Effector memory CD8-positive, alpha-beta T cell (primary cell): Measurements from ENCODE around the gene CSTB.

Experiments
- ATAC-seq: fragments of 150-1000 bp; cut with Tn5 transposase; replicated peaks from 2 replicates; pipeline ENCODE4 v1.10.0; 2021; ENCODE audit warnings: mild to moderate bottlenecking, moderate library complexity
- DNase-seq, 3 experiments: peaks; one replicate each; pipeline ENCODE4 v3.0.0; 2021
- H3K27ac Mint-ChIP-seq, 2 donors: one replicate each; pipeline ENCODE4 v1.8.0; 2022; ENCODE audit warnings: mild to moderate bottlenecking in 2 of 2, mixed read lengths in 2 of 2, moderate library complexity in 2 of 2
- H3K27me3 Mint-ChIP-seq, 2 donors: one replicate each; pipeline ENCODE4 v1.8.0; 2022; ENCODE audit warnings: mixed read lengths in 2 of 2
- H3K36me3 Mint-ChIP-seq: one replicate; pipeline ENCODE4 v1.8.0; 2022; ENCODE audit warnings: mild to moderate bottlenecking, moderate library complexity, mixed read lengths; ENCODE audit not compliant: insufficient read depth
- H3K4me1 Mint-ChIP-seq, 2 donors: one replicate each; pipeline ENCODE4 v1.8.0; 2022; ENCODE audit warnings: low read depth in 2 of 2, mixed read lengths in 2 of 2
- H3K4me3 Mint-ChIP-seq, 2 donors: one replicate each; pipeline ENCODE4 v1.8.0; 2022; ENCODE audit warnings: mild to moderate bottlenecking in 2 of 2, mixed read lengths in 2 of 2, moderate library complexity in 2 of 2
- H3K9me3 Mint-ChIP-seq, 2 donors: one replicate each; pipeline ENCODE4 v1.8.0; 2022; ENCODE audit warnings: mixed read lengths in 2 of 2

Gene CSTB

GRCh38 chr21:43764576-43765495 lies 11.3 kb downstream of the CSTB start:
- no peaks in the 10 kb centered on the region for H3K27me3 Mint-ChIP-seq
- H3K27ac Mint-ChIP-seq = peak overlapping the region; percentile 28 to 57
- no peak for DNase-seq
- ATAC-seq = no peak
- peaks cover 1% of the 10 kb centered on the region for H3K36me3 Mint-ChIP-seq
- H3K4me3 Mint-ChIP-seq = no peak overlapping the region
- no peaks in the 10 kb centered on the region for H3K9me3 Mint-ChIP-seq
- H3K4me1 Mint-ChIP-seq = no peaks in the 10 kb centered on the region

GRCh38 chr21:43763901-43764523 lies 12.1 kb downstream of the CSTB start:
- Mint-ChIP-seq H3K27ac (peak overlapping the region in 1 of 2 donors; percentile 57), H3K4me1 (no peaks in the 10 kb centered on the region), H3K4me3 (no peak overlapping the region), H3K27me3 (no peaks in the 10 kb centered on the region), H3K36me3 (peaks cover 3% of the 10 kb centered on the region), H3K9me3 (no peaks in the 10 kb centered on the region)
- ATAC-seq (no peak), DNase-seq (no peak)

DNA sequence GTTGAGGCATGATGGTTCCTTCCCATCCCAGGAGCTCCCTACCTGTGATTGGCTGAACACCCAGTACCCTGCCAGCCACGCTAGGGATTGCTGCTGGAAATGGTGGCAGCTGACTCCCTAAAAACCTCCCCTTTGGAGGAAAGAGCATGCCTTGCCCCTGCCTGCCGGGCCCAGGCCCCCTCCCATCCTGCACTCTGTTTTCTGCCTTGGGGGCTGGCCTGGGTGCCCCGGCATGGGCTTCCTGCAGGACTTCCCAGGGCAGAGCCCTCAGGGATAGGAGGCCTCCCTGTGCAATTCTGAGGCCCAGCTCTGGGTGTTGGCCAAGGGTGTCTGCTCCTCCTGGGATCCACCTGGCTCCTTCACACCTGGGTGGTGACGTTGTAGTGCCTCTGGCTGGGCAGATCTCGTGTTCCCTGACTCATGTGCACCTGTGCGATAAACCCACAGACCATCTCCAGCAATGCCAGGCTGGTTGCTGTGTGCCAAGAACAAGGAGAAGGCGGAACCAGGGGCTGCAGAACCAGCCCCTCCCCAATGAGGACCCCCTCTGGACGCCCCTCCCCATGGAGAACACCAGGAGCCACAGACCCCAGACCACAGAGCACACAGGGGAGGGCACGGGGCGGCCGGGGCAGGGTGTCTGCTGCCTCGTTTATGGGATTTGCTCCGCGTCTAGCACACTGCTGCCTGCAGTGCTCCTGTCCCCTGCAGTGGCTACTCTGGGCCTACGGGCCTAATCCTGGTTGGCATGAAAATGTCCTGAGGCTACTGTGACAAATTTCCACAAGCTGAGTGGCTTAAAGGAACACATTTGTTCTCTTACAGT lies 13.6 kb downstream of the CSTB start:
- no peak for ATAC-seq
- H3K9me3 Mint-ChIP-seq = no peaks in the 10 kb centered on the region
- no peak overlapping the region for H3K4me3 Mint-ChIP-seq
- no peak for DNase-seq
- no peaks in the 10 kb centered on the region for H3K27me3 Mint-ChIP-seq
- no peak overlapping the region for H3K27ac Mint-ChIP-seq
- no peaks in the 10 kb centered on the region for H3K4me1 Mint-ChIP-seq
- peaks cover 6% of the 10 kb centered on the region for H3K36me3 Mint-ChIP-seq

- H3K4me1 Mint-ChIP-seq = no peaks in the 10 kb centered on the region
- no peak overlapping the region for H3K27ac Mint-ChIP-seq
- peaks cover 12% of the 10 kb centered on the region for H3K36me3 Mint-ChIP-seq
- ATAC-seq = no peak
- H3K4me3 Mint-ChIP-seq = no peak overlapping the region
- no peaks in the 10 kb centered on the region for H3K27me3 Mint-ChIP-seq
- DNase-seq = no peak
- no peaks in the 10 kb centered on the region for H3K9me3 Mint-ChIP-seq
Measured at GRCh38 chr21:43761886-43762285, 14.2 kb downstream of the CSTB start.

- no peak overlapping the region for H3K27ac Mint-ChIP-seq
- H3K4me1 Mint-ChIP-seq = no peaks in the 10 kb centered on the region
- DNase-seq (no peak), ATAC-seq (no peak)
- peaks cover 18% of the 10 kb centered on the region for H3K36me3 Mint-ChIP-seq
- H3K4me3 Mint-ChIP-seq = no peak overlapping the region
- H3K27me3 Mint-ChIP-seq = no peaks in the 10 kb centered on the region
- no peaks in the 10 kb centered on the region for H3K9me3 Mint-ChIP-seq
Measured at GRCh38 chr21:43760391-43760958, 15.6 kb downstream of the CSTB start.

DNA sequence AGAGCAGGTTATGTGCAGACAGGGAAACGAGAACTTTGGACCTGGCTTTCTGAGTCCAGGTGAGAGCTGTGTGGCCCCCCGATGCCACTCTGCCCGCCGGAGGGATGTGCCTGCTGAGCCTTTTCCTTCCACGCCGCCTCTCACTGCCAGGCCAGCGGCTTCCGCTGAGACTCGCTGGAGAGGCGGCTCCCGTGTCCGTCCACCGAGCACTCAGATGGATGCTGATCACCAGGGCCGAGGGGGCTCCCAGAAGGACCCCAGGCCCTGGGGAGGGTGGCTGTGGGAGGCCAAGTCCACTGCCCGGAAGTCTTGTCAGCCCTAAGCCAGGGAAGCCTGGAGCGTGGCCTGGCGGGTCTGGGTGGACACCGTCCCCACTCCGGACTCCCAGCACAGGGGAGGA lies 16.5 kb downstream of the CSTB start:
- no peak for ATAC-seq
- no peaks in the 10 kb centered on the region for H3K27me3 Mint-ChIP-seq
- no peak for DNase-seq
- H3K4me3 Mint-ChIP-seq = no peak overlapping the region
- H3K9me3 Mint-ChIP-seq = no peaks in the 10 kb centered on the region
- H3K27ac Mint-ChIP-seq = no peak overlapping the region
- no peaks in the 10 kb centered on the region for H3K4me1 Mint-ChIP-seq
- H3K36me3 Mint-ChIP-seq = peaks cover 18% of the 10 kb centered on the region

DNA sequence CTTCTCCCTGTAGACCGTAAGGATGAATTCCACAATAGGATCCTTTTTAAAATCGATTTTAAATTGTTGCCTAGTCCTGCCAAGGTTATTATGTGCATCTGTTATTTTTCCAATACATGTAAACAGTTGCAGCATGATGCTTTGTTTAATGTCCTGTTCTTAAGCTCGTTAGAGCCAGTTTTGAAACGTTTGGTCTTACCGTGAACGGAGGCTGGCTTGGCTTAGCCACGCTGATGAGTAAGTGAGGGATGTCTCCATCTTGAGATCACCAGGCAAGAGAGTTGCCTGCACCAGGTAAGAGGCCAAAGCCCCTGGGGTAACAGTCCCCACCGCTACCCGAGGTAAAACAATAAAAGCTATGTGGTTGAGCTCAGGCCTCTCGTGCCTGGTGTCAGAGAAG lies 17.3 kb downstream of the CSTB start:
- H3K9me3 Mint-ChIP-seq = no peaks in the 10 kb centered on the region
- ATAC-seq = no peak
- H3K27ac Mint-ChIP-seq = peak overlapping the region in 1 of 2 donors; percentile 69
- no peaks in the 10 kb centered on the region for H3K27me3 Mint-ChIP-seq
- no peak for DNase-seq
- H3K36me3 Mint-ChIP-seq = peaks cover 18% of the 10 kb centered on the region
- H3K4me3 Mint-ChIP-seq = no peak overlapping the region
- no peaks in the 10 kb centered on the region for H3K4me1 Mint-ChIP-seq

DNA sequence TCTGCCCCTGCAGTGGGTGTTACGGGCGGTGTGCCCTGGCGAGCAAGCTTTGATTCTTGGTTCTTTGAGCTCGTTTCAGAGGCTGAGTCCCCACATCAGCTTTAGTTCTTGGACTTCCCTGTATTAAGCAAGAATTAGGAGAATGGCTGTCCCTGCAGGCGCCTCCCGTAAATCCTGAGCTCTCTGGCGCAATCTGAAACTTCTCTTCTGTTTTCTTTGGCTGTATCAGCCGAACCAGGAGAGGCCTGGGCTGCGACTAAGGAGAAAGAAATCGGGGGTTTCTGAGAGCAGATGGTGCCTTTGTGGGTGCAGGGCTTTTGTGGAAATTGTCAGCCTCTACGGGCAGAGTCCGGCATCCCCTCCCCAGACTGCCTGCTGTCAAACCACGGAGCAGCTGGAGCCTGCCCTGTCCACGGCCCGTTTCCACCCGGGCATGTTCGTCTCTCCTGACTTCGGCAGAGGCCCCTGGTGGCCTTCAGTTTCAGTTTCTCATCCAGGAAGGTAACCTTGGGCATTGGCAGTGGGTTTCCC lies 17.9 kb downstream of the CSTB start:
- Mint-ChIP-seq H3K4me1 (no peaks in the 10 kb centered on the region), H3K36me3 (peaks cover 23% of the 10 kb centered on the region), H3K27me3 (no peaks in the 10 kb centered on the region), H3K4me3 (no peak overlapping the region), H3K9me3 (no peaks in the 10 kb centered on the region), H3K27ac (peak overlapping the region; percentile 23 to 69)
- DNase-seq (no peak), ATAC-seq (no peak)

GRCh38 chr21:43757601-43758000 lies 18.5 kb downstream of the CSTB start:
- peak overlapping the region in 1 of 2 donors; percentile 23 for H3K27ac Mint-ChIP-seq
- ATAC-seq = no peak
- peaks cover 23% of the 10 kb centered on the region for H3K36me3 Mint-ChIP-seq
- DNase-seq = no peak
- H3K4me1 Mint-ChIP-seq = no peaks in the 10 kb centered on the region
- no peaks in the 10 kb centered on the region for H3K27me3 Mint-ChIP-seq
- no peaks in the 10 kb centered on the region for H3K9me3 Mint-ChIP-seq
- no peak overlapping the region for H3K4me3 Mint-ChIP-seq

- no peak overlapping the region for H3K4me3 Mint-ChIP-seq
- H3K27me3 Mint-ChIP-seq = no peaks in the 10 kb centered on the region
- peaks cover 23% of the 10 kb centered on the region for H3K36me3 Mint-ChIP-seq
- ATAC-seq = no peak
- no peak overlapping the region for H3K27ac Mint-ChIP-seq
- no peak for DNase-seq
- no peaks in the 10 kb centered on the region for H3K9me3 Mint-ChIP-seq
- H3K4me1 Mint-ChIP-seq = no peaks in the 10 kb centered on the region
Measured at GRCh38 chr21:43755820-43756594, 20.1 kb downstream of the CSTB start.

GRCh38 chr21:43754948-43755781 lies 20.9 kb downstream of the CSTB start:
- no peak overlapping the region for H3K4me3 Mint-ChIP-seq
- H3K36me3 Mint-ChIP-seq = peaks cover 24% of the 10 kb centered on the region

GRCh38 chr21:43753439-43753799 lies 22.7 kb downstream of the CSTB start:
- Mint-ChIP-seq H3K36me3 (peaks cover 33% of the 10 kb centered on the region), H3K27me3 (no peaks in the 10 kb centered on the region), H3K4me1 (no peaks in the 10 kb centered on the region), H3K9me3 (no peaks in the 10 kb centered on the region), H3K4me3 (no peak overlapping the region), H3K27ac (no peak overlapping the region)
- no peak for ATAC-seq
- no peak for DNase-seq

More at GRCh38 chr21:43754948-43755781, 20.9 kb downstream of the CSTB start:
- no peaks in the 10 kb centered on the region for H3K9me3 Mint-ChIP-seq
- no peaks in the 10 kb centered on the region for H3K27me3 Mint-ChIP-seq
- DNase-seq (no peak), ATAC-seq (no peak)
- H3K27ac Mint-ChIP-seq = no peak overlapping the region
- no peaks in the 10 kb centered on the region for H3K4me1 Mint-ChIP-seq
